ENCODE results near the gene SETBP1. TPM values are rescaled to one million over a fixed set of nuclear protein-coding genes. Genes with fewer than 3 reads are reported as not detected.
A peak's percentile ranks its signal among the peaks of the same experiment; 100 is the strongest.

The SETBP1 gene
- total and polyA plus RNA-seq, 2 of the 13 experiments (the other 11 are each of a cell fraction or from before 2014, with no cell fraction given): 0.18 to 0.65 TPM

DNA sequence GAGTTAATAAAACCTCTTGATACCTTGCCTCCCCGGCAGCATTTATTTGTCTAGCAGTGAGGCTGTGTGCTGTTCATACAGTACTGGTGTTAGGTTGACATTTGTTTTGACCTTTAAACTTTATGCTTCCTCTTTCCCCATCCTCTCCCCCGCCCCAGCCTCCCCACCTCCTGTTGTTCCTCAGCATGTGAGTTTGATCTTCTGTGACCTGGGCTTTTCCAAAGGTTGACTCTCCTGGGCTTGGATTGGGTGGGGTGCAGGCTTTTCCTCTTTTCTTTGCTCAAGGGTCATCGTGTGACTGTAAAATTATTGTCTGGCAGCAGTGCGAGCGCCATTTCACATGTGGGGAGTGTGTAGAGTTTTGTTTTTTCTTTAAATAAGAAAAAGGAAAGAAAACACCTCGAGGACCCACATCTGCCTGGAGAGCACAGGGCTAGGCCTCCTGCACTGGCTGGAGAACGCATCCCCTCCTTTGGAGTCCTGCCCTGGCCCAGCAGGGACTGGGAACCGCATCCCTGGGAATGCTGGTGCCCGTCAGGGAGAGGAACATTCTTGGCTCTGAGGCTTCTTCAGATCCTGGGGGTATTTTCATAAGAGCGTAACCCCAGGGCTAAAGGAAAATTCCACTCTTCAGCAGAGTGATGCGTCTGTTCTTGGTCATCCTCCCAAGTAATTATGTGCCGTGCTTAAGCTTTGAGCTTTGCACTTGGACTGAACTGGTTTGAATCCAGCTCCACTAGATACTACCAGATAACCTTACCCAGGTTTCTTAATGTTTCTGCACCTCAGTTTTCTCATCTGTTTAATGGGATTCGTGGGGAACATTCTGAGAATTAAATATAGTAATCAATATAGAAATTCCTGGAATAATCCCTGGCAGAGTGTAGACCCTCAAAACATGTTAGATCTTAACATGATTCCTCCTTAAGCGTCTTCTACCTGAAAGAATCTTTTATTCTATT lies 91.5 kb downstream of the SETBP1 start (continued):
- TF ChIP-seq, protein P1, sequence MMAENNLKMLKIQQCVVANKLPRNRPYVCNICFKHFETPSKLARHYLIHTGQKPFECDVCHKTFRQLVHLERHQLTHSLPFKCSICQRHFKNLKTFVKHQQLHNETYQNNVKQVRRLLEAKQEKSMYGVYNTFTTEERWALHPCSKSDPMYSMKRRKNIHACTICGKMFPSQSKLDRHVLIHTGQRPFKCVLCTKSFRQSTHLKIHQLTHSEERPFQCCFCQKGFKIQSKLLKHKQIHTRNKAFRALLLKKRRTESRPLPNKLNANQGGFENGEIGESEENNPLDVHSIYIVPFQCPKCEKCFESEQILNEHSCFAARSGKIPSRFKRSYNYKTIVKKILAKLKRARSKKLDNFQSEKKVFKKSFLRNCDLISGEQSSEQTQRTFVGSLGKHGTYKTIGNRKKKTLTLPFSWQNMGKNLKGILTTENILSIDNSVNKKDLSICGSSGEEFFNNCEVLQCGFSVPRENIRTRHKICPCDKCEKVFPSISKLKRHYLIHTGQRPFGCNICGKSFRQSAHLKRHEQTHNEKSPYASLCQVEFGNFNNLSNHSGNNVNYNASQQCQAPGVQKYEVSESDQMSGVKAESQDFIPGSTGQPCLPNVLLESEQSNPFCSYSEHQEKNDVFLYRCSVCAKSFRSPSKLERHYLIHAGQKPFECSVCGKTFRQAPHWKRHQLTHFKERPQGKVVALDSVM (CRISPR knock-in tag; IDR thresholded peaks at IDR 0.05): 0 out of 2 replicates have a peak, but pooled peaks have one; percentile 6
- TF ChIP-seq SNRNP70 (IDR thresholded peaks at IDR 0.05; ENCODE audit: low read depth, low read length) (no peak), JARID2 (CRISPR knock-in tag; IDR thresholded peaks at IDR 0.05; ENCODE audit: insufficient replicate concordance) (no peak), SNAPC2 (CRISPR knock-in tag; IDR thresholded peaks at IDR 0.05) (0 out of 2 replicates have a peak, but pooled peaks have one; percentile 28), CREB3 (CRISPR knock-in tag; IDR thresholded peaks at IDR 0.05) (no peak), ZNF790 (CRISPR knock-in tag; IDR thresholded peaks at IDR 0.05; ENCODE audit: borderline replicate concordance) (no peak), POLR2G (IDR thresholded peaks at IDR 0.05; ENCODE audit: low read depth, low read length) (no peak), ZNF281 (CRISPR knock-in tag; IDR thresholded peaks at IDR 0.05; ENCODE audit: borderline replicate concordance) (peak; percentile 48; the same call in 1 of the 2 replicates), HNF4G (IDR thresholded peaks at IDR 0.05; ENCODE audit: borderline replicate concordance, low read depth, low read length) (peak; percentile 82), HNF4G (CRISPR knock-in tag; IDR thresholded peaks at IDR 0.05; ENCODE audit: borderline replicate concordance, low read depth) (no peak), THAP7 (CRISPR knock-in tag; IDR thresholded peaks at IDR 0.05) (no peak), ZNF543 (CRISPR knock-in tag; IDR thresholded peaks at IDR 0.05) (no peak), SOX5 (CRISPR knock-in tag; IDR thresholded peaks at IDR 0.05; ENCODE audit: borderline replicate concordance) (peak; percentile 76), ZNF567 (CRISPR knock-in tag; IDR thresholded peaks at IDR 0.05; ENCODE audit: borderline replicate concordance) (no peak), EHMT2 (IDR thresholded peaks at IDR 0.05; ENCODE audit: borderline replicate concordance, low read depth, low read length) (no peak), AHR (CRISPR knock-in tag; IDR thresholded peaks at IDR 0.05) (no peak)
- TF ChIP-seq, protein P2, sequence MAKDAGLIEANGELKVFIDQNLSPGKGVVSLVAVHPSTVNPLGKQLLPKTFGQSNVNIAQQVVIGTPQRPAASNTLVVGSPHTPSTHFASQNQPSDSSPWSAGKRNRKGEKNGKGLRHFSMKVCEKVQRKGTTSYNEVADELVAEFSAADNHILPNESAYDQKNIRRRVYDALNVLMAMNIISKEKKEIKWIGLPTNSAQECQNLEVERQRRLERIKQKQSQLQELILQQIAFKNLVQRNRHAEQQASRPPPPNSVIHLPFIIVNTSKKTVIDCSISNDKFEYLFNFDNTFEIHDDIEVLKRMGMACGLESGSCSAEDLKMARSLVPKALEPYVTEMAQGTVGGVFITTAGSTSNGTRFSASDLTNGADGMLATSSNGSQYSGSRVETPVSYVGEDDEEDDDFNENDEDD (CRISPR knock-in tag; IDR thresholded peaks at IDR 0.05; ENCODE audit: borderline replicate concordance): no peak; the same call in 1 of the 2 replicates
